A549 (cell line): ENCODE data around the gene PTGFR. TPM values are rescaled to one million over a fixed set of nuclear protein-coding genes. Genes with fewer than 3 reads are reported as not detected.
A peak's percentile ranks its signal among the peaks of the same experiment; 100 is the strongest.

Source experiments
- ATAC-seq, 2 experiments: fragments of 200-7000 bp in 1 of 2; fragments of >200 bp in 1 of 2; cut with Nextera tagmentation in 1 of 2; cut with Tn5 transposase in 1 of 2; 3 replicates each; pipeline versions ENCODE4 v1.8.0 to v1.9.1; 2018 to 2020; ENCODE audit warnings: mild to moderate bottlenecking in 1 of 2, moderate library complexity in 1 of 2
- CTCF ChIA-PET: fragments of 300-600 bp; sonication (Branson Sonifier 250); formaldehyde crosslinking; extraction: SDS; loops from one replicate; lab custom pipeline; 2021; ENCODE audit warnings: antibody characterized with exemption, inconsistent platforms; lab: Yijun Ruan, JAX
- POLR2A ChIA-PET: fragments of 350-600 bp; formaldehyde crosslinking; extraction: SDS; loops from one replicate; lab custom pipeline; 2021; ENCODE audit warnings: antibody characterized with exemption, inconsistent platforms; lab: Yijun Ruan, JAX
- DNase-seq, 2 experiments: peaks; one replicate each; pipeline versions ENCODE4 v3.0.0 to v3.0.0-alpha.2; 2011 to 2016; ENCODE audit warnings: low read depth in 1 of 2, low spot score in 1 of 2
- FAIRE-seq: peaks from 2 replicates; lab custom pipeline; 2011; peaks lifted over from hg19 to GRCh38; lab: Jason Lieb, UNC
- H3K27ac ChIP-seq, 2 experiments: fragments of >200 bp; sonication (Bioruptor Twin); formaldehyde crosslinking; 3 replicates each; pipeline ENCODE4 v1.5.1; 2016 to 2017
- H3K4me1 ChIP-seq: fragments of >200 bp; sonication (Bioruptor Twin); formaldehyde crosslinking; 3 replicates; pipeline ENCODE4 v1.6.1; 2016
- H3K4me2 ChIP-seq: fragments of >200 bp; sonication (Bioruptor Twin); formaldehyde crosslinking; 3 replicates; pipeline ENCODE4 v1.6.1; 2016
- H3K4me3 ChIP-seq: fragments of >200 bp; sonication (Bioruptor Twin); formaldehyde crosslinking; 3 replicates; pipeline ENCODE4 v1.5.1; 2016
- H3K9me3 ChIP-seq: fragments of >200 bp; sonication (Bioruptor Twin); formaldehyde crosslinking; 3 replicates; pipeline ENCODE4 v1.6.1; 2016
- BHLHE40 ChIP-seq: IDR thresholded peaks from 2 replicates; pipeline ENCODE4 v1.6.1; 2012; ENCODE audit warnings: low read depth, low read length, inconsistent platforms
- CBX8 ChIP-seq: fragments of 200-600 bp; sonication (generic); IDR thresholded peaks from 2 replicates; pipeline ENCODE4 v1.6.1; 2016
- CEBPB ChIP-seq, 2 experiments: fragments of >200 bp in 1 of 2; sonication (Bioruptor Twin) in 1 of 2; formaldehyde crosslinking in 1 of 2; IDR thresholded peaks; 2 replicates each; pipeline ENCODE4 v1.6.1; 2012 to 2016
- EHMT2 ChIP-seq: fragments of 200-600 bp; sonication (generic); IDR thresholded peaks from 2 replicates; pipeline ENCODE4 v1.6.1; 2016; ENCODE audit warnings: antibody characterized with exemption, low read depth, mild to moderate bottlenecking, moderate library complexity
- ELK1 ChIP-seq: fragments of 150-350 bp; IDR thresholded peaks from 2 replicates; pipeline ENCODE4 v1.6.1; 2014; ENCODE audit warnings: low read depth, mild to moderate bottlenecking, low read length
- EP300 ChIP-seq, 2 experiments: fragments of >200 bp; sonication (Bioruptor Twin); formaldehyde crosslinking; IDR thresholded peaks; 2 replicates in 1 of 2; 3 replicates in 1 of 2; pipeline ENCODE4 v1.6.1; 2016 to 2017
- ESRRA ChIP-seq: fragments of 150-350 bp; IDR thresholded peaks from 2 replicates; pipeline ENCODE4 v1.6.1; 2014; ENCODE audit warnings: mild to moderate bottlenecking, low read length, borderline replicate concordance
- FOSL2 ChIP-seq, 2 experiments: fragments of 450-650 bp in 1 of 2; fragments of >200 bp in 1 of 2; sonication (Bioruptor Twin) in 1 of 2; formaldehyde crosslinking; IDR thresholded peaks; 2 replicates each; pipeline versions ENCODE4 v1.5.0 to v1.6.1; 2016 to 2020; ENCODE audit warnings: mild to moderate bottlenecking in 1 of 2, moderate library complexity in 1 of 2
- HDAC2 ChIP-seq: fragments of 200-600 bp; sonication (generic); IDR thresholded peaks from 2 replicates; pipeline ENCODE4 v1.6.1; 2016
- HEYL ChIP-seq: fragments of 250-450 bp; sonication (Bioruptor Pico); IDR thresholded peaks from 2 replicates; pipeline ENCODE4 v1.8.0; 2021; ENCODE audit warnings: mild to moderate bottlenecking, moderate library complexity
- HOXB5 ChIP-seq: fragments of 250-450 bp; sonication (Bioruptor Pico); IDR thresholded peaks from 2 replicates; pipeline ENCODE4 v1.5.0; 2020; ENCODE audit warnings: mild to moderate bottlenecking, moderate library complexity
- JUNB ChIP-seq: fragments of >200 bp; sonication (Bioruptor Twin); formaldehyde crosslinking; IDR thresholded peaks from 2 replicates; pipeline ENCODE4 v1.6.1; 2016
- KDM1A ChIP-seq: fragments of 200-600 bp; sonication (generic); IDR thresholded peaks from 2 replicates; pipeline ENCODE4 v1.6.1; 2016; ENCODE audit warnings: low read depth, mild to moderate bottlenecking
- MAZ ChIP-seq: fragments of 150-350 bp; IDR thresholded peaks from 2 replicates; pipeline ENCODE4 v1.6.1; 2014; ENCODE audit warnings: antibody characterized with exemption, low read depth, low read length, borderline replicate concordance
- NFE2L2 ChIP-seq: fragments of 150-350 bp; conservative IDR thresholded peaks from 2 replicates; pipeline ENCODE4 v1.6.1; 2014; ENCODE audit warnings: low read length
- NR3C1 ChIP-seq: fragments of >200 bp; sonication (Bioruptor Twin); formaldehyde crosslinking; IDR thresholded peaks from 3 replicates; pipeline ENCODE4 v1.6.1; 2017
- PBX3 ChIP-seq: IDR thresholded peaks from 2 replicates; pipeline ENCODE4 v1.6.1; 2012
- RAD21 ChIP-seq, 2 experiments: fragments of >200 bp in 1 of 2; sonication (Bioruptor Twin) in 1 of 2; formaldehyde crosslinking in 1 of 2; IDR thresholded peaks in 1 of 2; conservative IDR thresholded peaks in 1 of 2; 2 replicates in 1 of 2; 3 replicates in 1 of 2; pipeline ENCODE4 v1.6.1; 2012 to 2018; ENCODE audit warnings: inconsistent platforms in 1 of 2
- RCOR1 ChIP-seq: fragments of 150-350 bp; IDR thresholded peaks from 2 replicates; pipeline ENCODE4 v1.6.1; 2014; ENCODE audit warnings: antibody characterized with exemption, low read length, low read depth
- RFX5 ChIP-seq: fragments of 450-650 bp; IDR thresholded peaks from 2 replicates; pipeline ENCODE4 v1.7.1; 2014; ENCODE audit warnings: antibody characterized with exemption, mild to moderate bottlenecking, moderate library complexity
- SMC3 ChIP-seq: fragments of >200 bp; sonication (Bioruptor Twin); formaldehyde crosslinking; IDR thresholded peaks from 3 replicates; pipeline ENCODE4 v1.6.1; 2018; ENCODE audit warnings: inconsistent platforms
- TP53 ChIP-seq: fragments of 250-450 bp; sonication (Bioruptor Pico); IDR thresholded peaks from 2 replicates; pipeline ENCODE4 v1.5.0; 2021; ENCODE audit warnings: mild to moderate bottlenecking, moderate library complexity
- ZFP36 ChIP-seq: fragments of 450-650 bp; IDR thresholded peaks from 2 replicates; pipeline ENCODE4 v1.6.1; 2014; ENCODE audit warnings: borderline replicate concordance; ENCODE audit not compliant: partially characterized antibody
- ZSCAN20 ChIP-seq: fragments of 250-450 bp; sonication (Bioruptor Pico); IDR thresholded peaks from 2 replicates; pipeline ENCODE4 v1.8.0; 2022; ENCODE audit warnings: mild to moderate bottlenecking, moderate library complexity
- WGBS: methylation state at CpG from one replicate; pipeline ENCODE4 v1.1.6; 2017; ENCODE audit errors: missing lambda C conversion rate; 5-methylcytosine and 5-hydroxymethylcytosine counted together
- polyA minus RNA-seq: library from RNA; depleted of rRNA, polyadenylated mRNA; stranded (reverse); fragments of >200 nt; gene quantifications from 2 replicates; pipeline ENCODE4 v1.2.3, GENCODE V29; 2011; rRNA and poly(A)+ RNA removed
- polyA plus RNA-seq, 4 experiments: library from polyadenylated mRNA; depleted of rRNA in 3 of 4; stranded (reverse); fragments of >200 nt; fragmentation: RNase III in 1 of 4; extraction: RNeasy Plus Mini Kit Qiagen cat#74134 plus additional on column Dnase treatment in 1 of 4; gene quantifications; 2 replicates in 3 of 4; 3 replicates in 1 of 4; pipeline ENCODE4 v1.2.3, GENCODE V29; 2011 to 2017
- TF ChIP-seq, protein P1 (sequence below): fragments of 450-650 bp; IDR thresholded peaks from 2 replicates; pipeline ENCODE4 v1.6.1; 2014; ENCODE audit warnings: antibody characterized with exemption
- TF ChIP-seq, protein P2 (sequence below): fragments of 250-450 bp; sonication (Bioruptor Pico); IDR thresholded peaks from 2 replicates; pipeline ENCODE4 v1.5.0; 2021; ENCODE audit warnings: mild to moderate bottlenecking, moderate library complexity, borderline replicate concordance
- TF ChIP-seq, protein P3 (sequence below): fragments of >200 bp; sonication (Bioruptor Twin); formaldehyde crosslinking; IDR thresholded peaks from 3 replicates; pipeline ENCODE4 v1.5.1; 2016

Gene PTGFR
- polyA plus RNA-seq (2011; rRNA removed) (not detected in 2 replicates), polyA plus RNA-seq (2017; fragmentation: RNase III; extraction: RNeasy Plus Mini Kit Qiagen cat#74134 plus additional on column Dnase treatment) (not detected in 3 replicates), polyA minus RNA-seq (not detected in 2 replicates)
- not detected in 2 replicates for polyA plus RNA-seq (2012; cell fraction: cytosol; rRNA removed)
- not detected in 2 replicates for polyA plus RNA-seq (2012; cell fraction: nucleus; rRNA removed)

DNA sequence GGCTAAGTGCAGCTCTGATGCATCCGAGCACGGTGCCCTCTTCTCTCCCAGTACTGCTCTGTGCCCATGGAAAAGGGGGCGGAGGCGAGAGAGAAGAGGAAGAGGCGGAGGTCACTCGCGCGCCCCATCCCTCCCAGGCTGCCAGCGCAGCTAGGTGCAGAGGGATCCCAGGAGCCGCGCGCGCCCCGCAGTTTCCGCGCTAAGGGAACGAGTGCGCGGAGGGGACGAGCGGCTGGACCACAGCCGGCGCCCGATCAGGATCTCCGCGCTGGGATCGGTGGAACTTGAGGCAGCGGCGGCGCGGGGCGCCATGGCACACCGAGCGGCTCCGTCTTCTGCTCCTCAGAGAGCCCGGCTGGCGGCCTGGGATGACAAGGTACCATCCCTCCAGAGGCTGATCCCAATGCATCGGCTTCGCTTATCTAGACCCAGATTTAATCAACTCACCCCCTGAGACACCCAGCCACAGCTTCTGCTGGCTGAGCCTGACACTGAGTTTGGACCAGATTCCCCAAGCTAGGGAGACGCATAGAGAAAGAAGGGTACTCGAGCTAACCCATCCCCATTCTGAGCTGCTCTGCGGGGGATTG, at the start of gene PTGFR:
PTGFR (plus strand) TSS at position 114 of the 590 bp plus-strand sequence. CDS start 1,770 bp downstream, outside the sequence.
- Histone ChIP-seq H3K4me3 (peak within 1 kb of the TSS; percentile 24), H3K27ac (no peak within 1 kb of the TSS), H3K4me2 (peak within 1 kb of the TSS; percentile 68), H3K4me1 (no peaks in the 10 kb centered on the region), H3K9me3 (no peaks in the 10 kb centered on the region)
- TF ChIP-seq NR3C1 (no peak), ZSCAN20 (CRISPR knock-in tag) (no peak), SMC3 (no peak)
- DNase-seq, result no peak
- ChIA-PET POLR2A (no interaction called here), CTCF (no interaction called here)
- no peak for FAIRE-seq
- 0% methylated on average over 4 of the region's 42 CpGs for WGBS
- peak; percentile 72 to 75; a peak in 5 of 6 replicates for ATAC-seq

GRCh38 chr1:78441921-78442320, 48.9 kb upstream of the PTGFR start:
- ChIA-PET CTCF (no interaction called here), POLR2A (no interaction called here)
- Histone ChIP-seq H3K4me3 (no peak overlapping the region), H3K9me3 (no peaks in the 10 kb centered on the region), H3K4me1 (no peaks in the 10 kb centered on the region), H3K27ac (no peak overlapping the region)
- 1% methylated on average over 3 of the region's 3 CpGs for WGBS
- ATAC-seq (no peak), FAIRE-seq (no peak)
- no peak for TF ChIP-seq RFX5
- TF ChIP-seq BHLHE40, result no peak
- TF ChIP-seq, protein P1, sequence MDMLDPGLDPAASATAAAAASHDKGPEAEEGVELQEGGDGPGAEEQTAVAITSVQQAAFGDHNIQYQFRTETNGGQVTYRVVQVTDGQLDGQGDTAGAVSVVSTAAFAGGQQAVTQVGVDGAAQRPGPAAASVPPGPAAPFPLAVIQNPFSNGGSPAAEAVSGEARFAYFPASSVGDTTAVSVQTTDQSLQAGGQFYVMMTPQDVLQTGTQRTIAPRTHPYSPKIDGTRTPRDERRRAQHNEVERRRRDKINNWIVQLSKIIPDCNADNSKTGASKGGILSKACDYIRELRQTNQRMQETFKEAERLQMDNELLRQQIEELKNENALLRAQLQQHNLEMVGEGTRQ, result no peak
- TF ChIP-seq JUNB, result no peak
- no peak for TF ChIP-seq HOXB5 (CRISPR knock-in tag)
- no peak for TF ChIP-seq RCOR1
- no peak for TF ChIP-seq SMC3
- TF ChIP-seq ZFP36, result no peak
- TF ChIP-seq PBX3, result no peak
- no peak for TF ChIP-seq RAD21 (conservative IDR thresholded peaks at IDR 0.05 in 1 of 2, IDR thresholded peaks at IDR 0.05 in 1 of 2)
- TF ChIP-seq EP300 (IDR thresholded peaks at IDR 0.05), result no peak
- TF ChIP-seq CEBPB (IDR thresholded peaks at IDR 0.05), result no peak
- no peak for TF ChIP-seq ZSCAN20 (CRISPR knock-in tag)
- no peak for TF ChIP-seq ELK1
- TF ChIP-seq HDAC2, result no peak
- no peak for TF ChIP-seq ESRRA
- no peak for TF ChIP-seq HEYL (CRISPR knock-in tag)
- TF ChIP-seq FOSL2 (IDR thresholded peaks at IDR 0.05), result no peak
- no peak for TF ChIP-seq FOSL2 (CRISPR knock-in tag; IDR thresholded peaks at IDR 0.05)
- TF ChIP-seq, all 56 proteins: peak for 0
- DNase-seq, result no peak
- no peak overlapping the region for H3K4me2 ChIP-seq

GRCh38 chr1:78447086-78447485, 43.7 kb upstream of the PTGFR start:
- POLR2A ChIA-PET, result no interaction called here
- TF ChIP-seq TP53 (CRISPR knock-in tag) (no peak), NFE2L2 (no peak), KDM1A (no peak), CBX8 (no peak), MAZ (no peak), RCOR1 (no peak), EHMT2 (no peak)
- TF ChIP-seq, protein P2, sequence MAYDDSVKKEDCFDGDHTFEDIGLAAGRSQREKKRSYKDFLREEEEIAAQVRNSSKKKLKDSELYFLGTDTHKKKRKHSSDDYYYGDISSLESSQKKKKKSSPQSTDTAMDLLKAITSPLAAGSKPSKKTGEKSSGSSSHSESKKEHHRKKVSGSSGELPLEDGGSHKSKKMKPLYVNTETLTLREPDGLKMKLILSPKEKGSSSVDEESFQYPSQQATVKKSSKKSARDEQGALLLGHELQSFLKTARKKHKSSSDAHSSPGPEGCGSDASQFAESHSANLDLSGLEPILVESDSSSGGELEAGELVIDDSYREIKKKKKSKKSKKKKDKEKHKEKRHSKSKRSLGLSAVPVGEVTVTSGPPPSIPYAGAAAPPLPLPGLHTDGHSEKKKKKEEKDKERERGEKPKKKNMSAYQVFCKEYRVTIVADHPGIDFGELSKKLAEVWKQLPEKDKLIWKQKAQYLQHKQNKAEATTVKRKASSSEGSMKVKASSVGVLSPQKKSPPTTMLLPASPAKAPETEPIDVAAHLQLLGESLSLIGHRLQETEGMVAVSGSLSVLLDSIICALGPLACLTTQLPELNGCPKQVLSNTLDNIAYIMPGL (CRISPR knock-in tag), result no peak
- TF ChIP-seq, protein P3, sequence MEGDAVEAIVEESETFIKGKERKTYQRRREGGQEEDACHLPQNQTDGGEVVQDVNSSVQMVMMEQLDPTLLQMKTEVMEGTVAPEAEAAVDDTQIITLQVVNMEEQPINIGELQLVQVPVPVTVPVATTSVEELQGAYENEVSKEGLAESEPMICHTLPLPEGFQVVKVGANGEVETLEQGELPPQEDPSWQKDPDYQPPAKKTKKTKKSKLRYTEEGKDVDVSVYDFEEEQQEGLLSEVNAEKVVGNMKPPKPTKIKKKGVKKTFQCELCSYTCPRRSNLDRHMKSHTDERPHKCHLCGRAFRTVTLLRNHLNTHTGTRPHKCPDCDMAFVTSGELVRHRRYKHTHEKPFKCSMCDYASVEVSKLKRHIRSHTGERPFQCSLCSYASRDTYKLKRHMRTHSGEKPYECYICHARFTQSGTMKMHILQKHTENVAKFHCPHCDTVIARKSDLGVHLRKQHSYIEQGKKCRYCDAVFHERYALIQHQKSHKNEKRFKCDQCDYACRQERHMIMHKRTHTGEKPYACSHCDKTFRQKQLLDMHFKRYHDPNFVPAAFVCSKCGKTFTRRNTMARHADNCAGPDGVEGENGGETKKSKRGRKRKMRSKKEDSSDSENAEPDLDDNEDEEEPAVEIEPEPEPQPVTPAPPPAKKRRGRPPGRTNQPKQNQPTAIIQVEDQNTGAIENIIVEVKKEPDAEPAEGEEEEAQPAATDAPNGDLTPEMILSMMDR, result no peak
- TF ChIP-seq, protein P1, result no peak

More at GRCh38 chr1:78447086-78447485, 43.7 kb upstream of the PTGFR start:
- H3K4me2 ChIP-seq, result no peak overlapping the region
- FAIRE-seq, result no peak
- no peak overlapping the region for H3K4me3 ChIP-seq
- no peak for ATAC-seq
- no peak for DNase-seq
- no peaks in the 10 kb centered on the region for H3K4me1 ChIP-seq
- CTCF ChIA-PET, result no interaction called here
- no peaks in the 10 kb centered on the region for H3K9me3 ChIP-seq
- no peak overlapping the region for H3K27ac ChIP-seq
